GM12891 (cell line): Measurements from ENCODE around the gene C11orf97. TPM values are rescaled to one million over a fixed set of nuclear protein-coding genes. Genes with fewer than 3 reads are reported as not detected.

Experiments used
- DNase-seq: peaks from one replicate; pipeline ENCODE4 v3.0.0; 2011; ENCODE audit warnings: low spot score; ENCODE audit not compliant: insufficient read length
- FAIRE-seq: peaks from 2 replicates; lab custom pipeline; 2011; peaks lifted over from hg19 to GRCh38; lab: Jason Lieb, UNC
- PAX5 ChIP-seq: IDR thresholded peaks from 2 replicates; pipeline ENCODE4 v1.6.1; 2011; ENCODE audit warnings: low read length, moderate library complexity, mild to moderate bottlenecking; ENCODE audit not compliant: insufficient read depth, severe bottlenecking
- POLR2A ChIP-seq: IDR thresholded peaks from 2 replicates; pipeline ENCODE4 v1.6.1; 2011; ENCODE audit warnings: low read depth, low read length, control low read depth
- POLR2AphosphoS5 ChIP-seq: IDR thresholded peaks from 2 replicates; pipeline ENCODE4 v1.6.1; 2011; ENCODE audit warnings: low read depth, low read length, control low read depth
- POU2F2 ChIP-seq: IDR thresholded peaks from 2 replicates; pipeline ENCODE4 v1.6.1; 2011; ENCODE audit warnings: low read depth, mild to moderate bottlenecking, control low read depth, low read length, moderate library complexity
- SPI1 ChIP-seq: IDR thresholded peaks from 2 replicates; pipeline ENCODE4 v1.6.1; 2011; ENCODE audit warnings: low read depth, low read length, control low read depth
- TAF1 ChIP-seq: IDR thresholded peaks from 2 replicates; pipeline ENCODE4 v1.6.1; 2011; ENCODE audit warnings: low read depth, low read length, control low read depth
- polyA plus RNA-seq: library from polyadenylated mRNA; unstranded; fragments of >200 nt; gene quantifications from one replicate; pipeline ENCODE4 v1.2.1, GENCODE V29; 2012; ENCODE audit warnings: low read depth, missing spikeins, inconsistent platforms; ENCODE audit not compliant: missing spikeins

The C11orf97 gene
- polyA plus RNA-seq = not detected

GRCh38 chr11:94511932-94512781 is at the start of gene C11orf97:
Gene C11orf97 (plus strand): TSS chr11:94512461. CDS start chr11:94512529, 68 bp downstream.
- TF ChIP-seq TAF1 (no peak), POU2F2 (no peak), PAX5 (no peak), POLR2A (no peak), SPI1 (no peak), POLR2AphosphoS5 (no peak)
- FAIRE-seq (peak; percentile 26), DNase-seq (peak; percentile 35)

- FAIRE-seq = peak; percentile 88
- TF ChIP-seq POLR2AphosphoS5 (no peak), PAX5 (no peak), TAF1 (no peak), SPI1 (peak; percentile 95)
- DNase-seq = no peak
Observed at GRCh38 chr11:94469416-94469815, 42.8 kb upstream of the C11orf97 start.

- no peak for DNase-seq
- peak; percentile 92 for FAIRE-seq
- TF ChIP-seq POLR2AphosphoS5 (no peak), SPI1 (peak; percentile 21; the same call in 1 of the 2 replicates), PAX5 (no peak), POLR2A (no peak), TAF1 (no peak), POU2F2 (0 out of 2 replicates have a peak, but pooled peaks have one; percentile 30)
Observed at GRCh38 chr11:94472916-94473799, 39.1 kb upstream of the C11orf97 start.

GRCh38 chr11:94477624-94478023 is 34.6 kb upstream of the C11orf97 start:
- FAIRE-seq (peak; percentile 56), DNase-seq (no peak)
- TF ChIP-seq POLR2AphosphoS5 = no peak
- no peak for TF ChIP-seq POU2F2

GRCh38 chr11:94481342-94481741 is 30.9 kb upstream of the C11orf97 start:
- DNase-seq (no peak), FAIRE-seq (no peak)
- TF ChIP-seq TAF1 (no peak), POLR2A (no peak), PAX5 (no peak), POLR2AphosphoS5 (no peak), POU2F2 (no peak), SPI1 (no peak)

- no peak for FAIRE-seq
- DNase-seq = no peak
- TF ChIP-seq TAF1 (no peak), POLR2A (no peak), PAX5 (no peak), POLR2AphosphoS5 (no peak), SPI1 (no peak), POU2F2 (no peak)
Observed at GRCh38 chr11:94486068-94486467, 26.2 kb upstream of the C11orf97 start.

GRCh38 chr11:94493281-94494125 is 18.8 kb upstream of the C11orf97 start, which contains the start of the genes ANKRD49 and MRE11:
Gene ANKRD49 (plus strand): TSS chr11:94493984. CDS start chr11:94496694, 2,710 bp downstream.
Gene MRE11 (minus strand): TSS chr11:94493844. CDS start chr11:94492801, 1,043 bp downstream.
- TF ChIP-seq POU2F2 (peak; percentile 73; the same call in 1 of the 2 replicates), TAF1 (peak; percentile 78), PAX5 (no peak), POLR2A (peak; percentile 79), POLR2AphosphoS5 (peak; percentile 72; the same call in 1 of the 2 replicates), SPI1 (0 out of 2 replicates have a peak, but pooled peaks have one; percentile 22)
- FAIRE-seq (peak; percentile 99), DNase-seq (peak; percentile 64)

GRCh38 chr11:94494126-94494680 is 18.1 kb upstream of the C11orf97 start:
- TF ChIP-seq POLR2A = no peak
- no peak for TF ChIP-seq PAX5
- no peak for TF ChIP-seq POLR2AphosphoS5
- TF ChIP-seq TAF1 = no peak
- TF ChIP-seq POU2F2 = no peak
- no peak for TF ChIP-seq SPI1
- FAIRE-seq (no peak), DNase-seq (no peak)
